Measurements from ENCODE around the gene CHCHD1.
"Not testable (repeated sequence)": the region's sequence is repeated elsewhere in the genome, so short reads cannot be mapped to it uniquely, and the experiment has no call there.

CHCHD1 gene

GRCh38 chr10:73796035-73796434 is 14.2 kb downstream of the CHCHD1 start:
- DNase-seq, result not testable (repeated sequence)

- no peak for DNase-seq
These were observed 14.9 kb downstream of the CHCHD1 start for GRCh38 chr10:73796766-73797165.

DNA sequence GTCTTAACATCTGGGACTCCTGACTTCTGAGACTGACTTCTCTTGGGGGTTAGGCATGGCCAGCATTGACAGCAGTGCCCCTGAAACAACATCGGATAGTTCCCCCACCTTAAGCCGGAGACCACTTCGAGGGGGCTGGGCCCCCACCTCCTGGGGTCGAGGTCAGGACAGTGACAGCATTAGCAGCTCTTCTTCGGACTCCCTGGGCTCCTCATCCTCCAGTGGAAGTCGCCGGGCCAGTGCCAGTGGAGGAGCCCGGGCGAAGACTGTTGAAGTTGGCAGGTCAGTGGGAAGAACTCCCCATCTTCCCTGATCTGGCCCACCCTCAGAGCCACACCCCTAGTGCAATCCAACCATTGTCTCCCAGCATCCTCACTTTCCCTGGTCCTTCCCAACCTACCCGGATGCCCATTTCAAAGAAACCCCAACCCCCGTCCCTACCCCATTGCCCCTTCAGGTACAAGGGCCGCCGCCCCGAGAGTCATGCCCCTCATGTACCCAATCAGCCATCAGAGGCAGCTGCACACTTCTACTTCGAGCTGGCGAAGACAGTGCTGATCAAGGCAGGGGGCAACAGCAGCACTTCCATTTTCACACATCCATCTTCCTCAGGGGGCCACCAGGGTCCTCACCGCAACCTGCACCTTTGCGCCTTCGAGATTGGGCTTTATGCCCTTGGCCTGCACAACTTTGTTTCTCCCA is 15.6 kb downstream of the CHCHD1 start:
- DNase-seq, result no peak

GRCh38 chr10:73798087-73798486 is 16.2 kb downstream of the CHCHD1 start:
- no peak for DNase-seq

GRCh38 chr10:73798927-73799560 is 17.2 kb downstream of the CHCHD1 start:
- no peak for DNase-seq

DNA sequence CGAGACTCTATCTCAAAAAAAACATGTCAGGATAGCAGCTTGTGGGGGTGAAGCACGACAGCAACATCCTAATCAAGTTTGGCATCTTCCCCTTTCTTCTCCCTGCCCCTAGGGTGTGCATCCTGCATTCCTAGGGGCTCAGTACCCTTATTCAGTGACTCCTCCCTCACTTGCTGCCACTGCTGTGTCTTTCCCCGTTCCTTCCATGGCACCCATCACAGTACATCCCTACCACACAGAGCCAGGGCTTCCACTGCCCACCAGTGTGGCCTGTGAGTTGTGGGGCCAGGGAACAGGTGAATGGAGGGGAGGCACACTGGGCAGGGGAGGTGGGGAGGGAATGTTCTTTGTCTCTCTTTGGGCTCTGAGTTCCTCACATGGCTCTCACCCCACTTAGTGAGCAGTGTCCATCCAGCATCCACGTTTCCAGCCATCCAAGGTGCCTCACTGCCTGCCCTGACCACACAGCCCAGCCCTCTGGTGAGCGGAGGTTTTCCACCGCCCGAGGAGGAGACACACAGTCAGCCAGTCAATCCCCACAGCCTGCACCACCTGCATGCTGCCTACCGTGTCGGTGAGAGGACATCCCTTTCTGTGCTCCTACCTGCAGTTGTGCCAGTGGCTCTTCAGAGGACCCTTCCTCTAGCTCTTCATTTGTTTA is 18.2 kb downstream of the CHCHD1 start:
- DNase-seq, result no peak

DNA sequence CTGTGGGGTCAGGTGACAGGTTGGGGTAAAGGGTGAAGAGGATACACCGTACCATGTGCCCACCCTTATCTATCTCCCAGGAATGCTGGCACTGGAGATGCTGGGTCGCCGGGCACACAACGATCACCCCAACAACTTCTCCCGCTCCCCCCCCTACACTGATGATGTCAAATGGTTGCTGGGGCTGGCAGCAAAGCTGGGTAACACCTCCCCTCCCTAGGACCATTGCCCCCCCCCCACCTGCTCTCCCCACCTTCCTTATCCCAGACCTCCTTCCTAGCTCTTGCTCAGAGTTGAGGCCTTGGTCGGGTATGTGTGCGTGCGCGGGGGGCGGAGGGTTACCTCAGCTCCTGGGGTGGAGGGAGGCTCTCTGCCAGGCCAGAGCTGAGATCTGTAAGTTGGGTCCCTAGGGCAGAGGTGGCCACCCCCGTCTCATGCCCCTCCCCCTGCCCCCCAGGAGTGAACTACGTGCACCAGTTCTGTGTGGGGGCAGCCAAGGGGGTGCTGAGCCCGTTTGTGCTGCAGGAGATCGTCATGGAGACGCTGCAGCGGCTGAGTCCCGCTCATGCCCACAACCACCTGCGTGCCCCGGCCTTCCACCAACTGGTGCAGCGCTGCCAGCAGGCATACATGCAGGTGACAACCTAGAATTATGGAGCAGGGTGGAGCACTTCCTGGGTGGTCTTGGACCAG is 18.9 kb downstream of the CHCHD1 start:
- no peak for DNase-seq

- DNase-seq, result no peak
These were observed 19.4 kb downstream of the CHCHD1 start for GRCh38 chr10:73801253-73801590.

GRCh38 chr10:73802276-73802991 is 20.6 kb downstream of the CHCHD1 start:
- DNase-seq, result no peak

DNA sequence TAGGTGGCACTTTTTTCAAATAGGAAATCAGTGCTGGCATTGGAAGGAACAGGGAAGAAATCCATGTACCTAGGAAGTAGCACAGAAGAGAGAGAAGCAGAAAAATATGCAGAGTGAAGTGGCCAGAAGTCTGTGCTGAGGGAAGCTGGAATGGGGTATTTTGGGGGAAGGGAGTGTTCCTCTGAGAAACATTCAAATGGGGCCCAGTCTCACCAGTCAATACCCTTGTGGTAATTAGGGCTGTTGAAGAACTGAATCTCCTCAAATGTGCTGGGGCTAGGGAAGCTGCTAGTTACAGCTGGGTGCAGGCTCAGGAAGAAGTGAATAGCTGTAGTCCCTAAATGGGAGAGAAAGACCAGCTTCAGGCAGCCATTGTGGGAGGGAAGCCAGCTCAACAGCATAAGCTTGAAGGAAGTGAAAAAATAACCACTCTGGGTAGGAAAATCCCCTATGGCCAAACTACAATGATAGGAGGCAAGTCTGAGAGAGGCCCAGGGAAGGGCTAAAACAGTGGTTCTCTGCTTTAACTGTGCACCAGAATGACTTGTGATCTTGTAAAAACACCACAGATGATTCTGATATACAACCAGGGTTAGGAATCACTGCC is 21.9 kb downstream of the CHCHD1 start:
- DNase-seq, result peak; percentile 82

- DNase-seq, result no peak
These were observed 24.5 kb downstream of the CHCHD1 start for GRCh38 chr10:73806176-73806950.

GRCh38 chr10:73807471-73807870 is 25.6 kb downstream of the CHCHD1 start:
- DNase-seq, result no peak

DNA sequence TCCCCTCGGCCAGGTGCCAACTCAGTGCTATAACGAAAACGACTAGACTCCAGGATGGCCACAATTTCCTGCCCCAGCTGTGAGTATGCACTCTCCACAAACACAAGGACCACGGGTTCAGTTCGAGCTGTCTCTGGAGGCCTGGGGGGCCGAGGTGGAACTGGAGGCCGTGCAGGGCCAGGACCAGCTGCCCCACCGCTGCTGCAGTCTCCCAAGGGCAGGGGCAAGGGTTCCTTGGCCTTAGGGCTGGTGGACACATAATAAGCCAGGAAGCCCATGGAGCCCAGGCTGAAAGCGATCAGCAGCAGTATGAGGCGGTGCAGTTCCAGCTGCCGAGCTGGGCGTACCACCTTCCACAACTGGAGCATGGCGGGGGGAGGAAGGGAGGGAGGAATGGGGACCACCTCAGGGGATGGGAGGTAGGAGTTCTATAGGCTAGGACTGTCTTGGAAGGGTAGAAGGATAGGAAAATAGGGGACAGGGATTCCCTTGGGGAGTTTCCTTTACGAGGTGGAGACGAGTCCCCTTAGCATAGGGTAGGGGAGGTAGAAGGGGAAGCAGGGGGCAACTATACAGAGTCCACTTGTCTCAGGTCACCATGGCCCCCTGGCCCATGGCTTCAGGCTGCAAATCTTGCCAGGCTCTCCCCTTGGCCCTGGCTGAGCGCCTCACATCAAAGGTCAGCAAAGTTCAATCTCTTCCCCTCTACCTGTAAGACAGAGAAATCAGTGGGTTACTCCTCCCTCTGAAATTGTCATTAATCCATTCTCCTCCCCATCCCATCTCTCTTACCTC is 26.4 kb downstream of the CHCHD1 start:
- DNase-seq, result no peak

DNA sequence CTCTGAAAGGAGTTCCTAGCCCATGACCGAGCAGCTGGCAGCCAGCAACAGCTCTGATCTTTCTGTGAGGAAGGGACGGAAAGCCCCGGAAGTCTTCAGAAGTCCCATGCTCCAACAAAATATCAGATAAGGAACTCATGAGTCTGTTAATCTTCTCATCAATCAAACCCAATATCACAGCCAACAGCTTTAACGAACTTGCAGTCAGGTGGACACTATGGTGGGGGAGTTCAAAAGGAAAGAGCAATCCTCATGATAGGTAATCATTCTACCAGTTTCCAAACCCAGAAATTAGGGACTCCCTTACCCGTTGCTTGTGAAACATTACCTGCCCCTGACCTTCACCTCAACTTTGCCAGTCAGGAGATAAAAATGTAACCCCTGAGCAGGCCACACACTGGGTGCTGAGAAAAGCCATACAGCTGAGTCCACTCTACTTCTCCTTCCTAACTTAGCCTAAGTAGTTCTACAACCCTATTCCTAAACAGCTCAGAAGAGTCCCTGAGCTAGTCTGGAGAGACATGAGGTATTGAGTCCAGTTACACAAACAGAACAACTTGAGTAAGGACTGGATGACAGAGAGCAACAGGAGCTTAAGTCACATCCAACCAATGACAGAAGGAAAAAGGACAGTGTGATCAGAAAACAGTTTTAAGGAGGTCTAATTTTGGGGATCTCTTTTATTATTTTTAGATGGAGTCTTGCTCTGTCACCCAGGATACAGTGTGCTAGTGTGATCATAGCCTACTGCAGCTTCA is 27.4 kb downstream of the CHCHD1 start:
- DNase-seq, result no peak

DNA sequence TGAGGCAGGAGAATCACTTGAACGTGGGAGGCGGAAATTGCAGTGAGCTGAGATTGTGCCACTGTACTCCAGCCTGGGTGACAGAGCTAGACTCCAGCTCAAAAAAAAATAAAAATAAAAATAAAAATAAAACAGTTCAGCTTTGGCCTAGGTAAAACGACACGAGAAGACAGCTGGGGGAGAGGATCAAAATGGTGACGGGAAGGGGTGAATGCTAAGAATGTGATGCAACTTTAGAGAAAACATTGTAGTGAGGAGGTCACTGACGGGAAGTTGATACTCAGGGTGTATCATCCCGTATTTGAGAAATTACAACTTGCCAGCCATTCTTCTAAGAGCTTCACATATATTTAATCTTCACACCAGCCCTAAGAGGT is 28.5 kb downstream of the CHCHD1 start:
- DNase-seq, result peak; percentile 37

DNA sequence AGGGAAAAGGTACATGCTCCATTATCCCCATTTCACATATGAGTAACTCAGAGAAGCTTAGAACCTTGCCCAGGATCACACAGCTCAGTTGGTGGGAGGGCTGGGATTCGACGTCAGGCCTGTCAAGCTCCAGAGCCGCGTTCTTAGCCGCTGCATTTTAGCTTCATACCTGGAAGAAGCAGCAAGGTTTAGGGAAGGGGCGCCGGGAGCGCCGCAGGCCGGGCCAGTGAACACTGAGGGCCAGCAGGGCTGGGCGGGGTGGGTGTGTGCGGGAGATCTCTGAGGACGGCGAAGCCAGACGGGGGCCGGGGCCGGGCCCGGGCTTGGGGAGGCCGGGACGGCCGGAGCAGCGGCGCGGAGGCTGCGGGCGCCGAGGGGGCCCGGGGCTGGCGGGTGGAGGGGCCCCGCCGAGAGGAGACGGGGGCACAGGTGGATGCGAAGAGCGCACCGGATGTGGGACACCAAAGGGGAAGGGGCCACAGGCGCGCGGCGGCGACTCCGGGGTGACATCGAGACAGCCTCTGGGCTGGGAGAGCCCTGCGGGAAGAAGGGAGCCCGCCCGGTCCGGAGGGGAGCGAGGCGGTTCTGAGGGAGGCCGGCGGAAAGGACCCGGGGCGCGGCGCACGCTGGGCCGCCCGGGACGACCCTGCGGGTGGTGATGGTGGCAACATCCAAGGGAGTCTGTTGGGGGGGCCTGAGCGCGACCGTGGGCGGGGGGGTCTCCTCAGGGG is 29.1 kb downstream of the CHCHD1 start:
- DNase-seq, result no peak

GRCh38 chr10:73812657-73813056 is 30.8 kb downstream of the CHCHD1 start:
- no peak for DNase-seq

DNA sequence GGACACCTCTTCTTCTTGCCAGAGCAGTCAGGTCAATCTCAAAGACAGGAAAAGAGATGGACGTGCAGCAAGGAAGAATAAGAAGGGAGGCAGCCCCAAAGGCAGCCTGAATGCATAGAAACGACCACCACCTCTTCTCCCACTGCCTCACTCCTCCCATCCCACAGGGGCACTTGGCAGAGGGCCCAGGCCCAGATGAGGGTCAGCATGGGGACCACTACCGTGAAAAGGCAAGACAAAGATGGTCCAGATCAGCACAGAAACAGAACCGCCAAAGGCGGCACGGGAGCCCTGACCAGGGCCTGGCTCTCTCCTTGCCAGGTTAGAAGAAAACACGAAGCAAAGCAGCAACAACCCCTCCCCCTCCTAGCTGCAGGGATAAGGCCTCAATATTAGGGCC is 31.5 kb downstream of the CHCHD1 start:
- DNase-seq, result no peak

- DNase-seq, result no peak
These were observed 32.5 kb downstream of the CHCHD1 start for GRCh38 chr10:73814276-73814895.

Data from MV-4-11 (cell line).